WTC11 (cell line): Measurements from ENCODE around the gene EFEMP2. TPM values are rescaled to one million over a fixed set of nuclear protein-coding genes. Genes with fewer than 3 reads are reported as not detected.
A peak's percentile ranks its signal among the peaks of the same experiment; 100 is the strongest.

ENCODE experiments used
- ATAC-seq: fragments of 200-7000 bp; cut with Tn5 transposase; 2 replicates; pipeline ENCODE4 v1.10.0; 2021; ENCODE audit warnings: mild to moderate bottlenecking, moderate library complexity
- CTCF ChIA-PET: fragments of 300-600 bp; sonication (Branson Sonifier 250); formaldehyde crosslinking; loops from one replicate; lab custom pipeline; 2021; ENCODE audit warnings: antibody characterized with exemption; lab: Charles Lee
- POLR2A ChIA-PET: fragments of 350-600 bp; sonication (Branson Sonifier 250); formaldehyde crosslinking; loops from one replicate; lab custom pipeline; 2021; ENCODE audit warnings: antibody characterized with exemption; lab: Charles Lee
- DNase-seq: peaks from one replicate; pipeline ENCODE4 v3.0.0; 2021; ENCODE audit warnings: low spot score
- H3K27ac Mint-ChIP-seq: 2 replicates; pipeline ENCODE4 v1.8.0; 2021; ENCODE audit warnings: mixed read lengths
- H3K27me3 Mint-ChIP-seq: 2 replicates; pipeline ENCODE4 v1.8.0; 2021; ENCODE audit warnings: low read depth, mild to moderate bottlenecking, moderate library complexity, mixed read lengths
- H3K36me3 Mint-ChIP-seq: 2 replicates; pipeline ENCODE4 v1.8.0; 2021; ENCODE audit warnings: mixed read lengths
- H3K4me1 Mint-ChIP-seq: 2 replicates; pipeline ENCODE4 v1.8.0; 2022; ENCODE audit warnings: mixed read lengths
- H3K4me3 Mint-ChIP-seq: 2 replicates; pipeline ENCODE4 v1.8.0; 2021; ENCODE audit warnings: mild to moderate bottlenecking, moderate library complexity, mixed read lengths
- H3K9me3 Mint-ChIP-seq: 2 replicates; pipeline ENCODE4 v1.8.0; 2021; ENCODE audit warnings: mixed read lengths
- CTCF ChIP-seq: fragments of 200-600 bp; IDR thresholded peaks from 2 replicates; pipeline ENCODE4 v1.8.0; 2022; ENCODE audit warnings: antibody characterized with exemption
- E2F1 ChIP-seq: sonication (generic); formaldehyde crosslinking; IDR thresholded peaks from 2 replicates; pipeline ENCODE4 v1.8.0; 2022; ENCODE audit warnings: mild to moderate bottlenecking, missing genetic modification reagents
- ELF4 ChIP-seq: sonication (generic); formaldehyde crosslinking; IDR thresholded peaks from 2 replicates; pipeline ENCODE4 v1.8.1; 2022; ENCODE audit warnings: low read depth, mild to moderate bottlenecking, moderate library complexity, missing genetic modification reagents
- FOXP1 ChIP-seq: sonication (generic); formaldehyde crosslinking; IDR thresholded peaks from 2 replicates; pipeline ENCODE4 v1.8.0; 2022; ENCODE audit warnings: missing genetic modification reagents, mild to moderate bottlenecking, moderate library complexity, borderline replicate concordance
- GABPB1 ChIP-seq: sonication (generic); formaldehyde crosslinking; IDR thresholded peaks from 2 replicates; pipeline ENCODE4 v1.8.1; 2023; ENCODE audit warnings: mild to moderate bottlenecking, missing genetic modification reagents
- KAT7 ChIP-seq: sonication (generic); formaldehyde crosslinking; IDR thresholded peaks from 2 replicates; pipeline ENCODE4 v1.8.1; 2023; ENCODE audit warnings: missing genetic modification reagents, mild to moderate bottlenecking, borderline replicate concordance
- NR2C2 ChIP-seq: sonication (generic); formaldehyde crosslinking; IDR thresholded peaks from 2 replicates; pipeline ENCODE4 v1.8.0; 2022; ENCODE audit warnings: mild to moderate bottlenecking, missing genetic modification reagents
- PRRX2 ChIP-seq: fragments of 250-450 bp; sonication (Bioruptor Pico); IDR thresholded peaks from 2 replicates; pipeline ENCODE4 v1.8.0; 2021; ENCODE audit warnings: mild to moderate bottlenecking
- SMAD4 ChIP-seq: sonication (generic); formaldehyde crosslinking; IDR thresholded peaks from 2 replicates; pipeline ENCODE4 v1.8.0; 2022; ENCODE audit warnings: mild to moderate bottlenecking, missing genetic modification reagents
- TEAD1 ChIP-seq: sonication (generic); formaldehyde crosslinking; IDR thresholded peaks from 2 replicates; pipeline ENCODE4 v1.8.0; 2022; ENCODE audit warnings: mild to moderate bottlenecking, missing genetic modification reagents
- ZNF317 ChIP-seq: sonication (generic); formaldehyde crosslinking; IDR thresholded peaks from 2 replicates; pipeline ENCODE4 v1.8.1; 2023; ENCODE audit warnings: low read depth, mild to moderate bottlenecking, moderate library complexity, missing genetic modification reagents, borderline replicate concordance
- ZNF396 ChIP-seq: fragments of 250-450 bp; sonication (Bioruptor Pico); IDR thresholded peaks from 2 replicates; pipeline ENCODE4 v1.8.0; 2021; ENCODE audit warnings: mild to moderate bottlenecking, moderate library complexity, borderline replicate concordance
- ZNF532 ChIP-seq: fragments of 250-450 bp; sonication (Bioruptor Pico); IDR thresholded peaks from 2 replicates; pipeline ENCODE4 v1.9.0; 2021; ENCODE audit warnings: mild to moderate bottlenecking, borderline replicate concordance
- ZNF671 ChIP-seq: fragments of 250-450 bp; sonication (Bioruptor Pico); IDR thresholded peaks from 2 replicates; pipeline ENCODE4 v1.8.0; 2021; ENCODE audit warnings: mild to moderate bottlenecking
- ZSCAN18 ChIP-seq: fragments of 250-450 bp; sonication (Bioruptor Pico); IDR thresholded peaks from 2 replicates; pipeline ENCODE4 v2.1.2; 2022; ENCODE audit warnings: mild to moderate bottlenecking, moderate library complexity
- total RNA-seq: library from RNA; stranded (reverse); gene quantifications from 3 replicates; pipeline ENCODE4 v1.2.3, GENCODE V29; 2021
- TF ChIP-seq, protein P1 (sequence below): sonication (generic); formaldehyde crosslinking; IDR thresholded peaks from 2 replicates; pipeline ENCODE4 v1.8.1; 2023; ENCODE audit warnings: mild to moderate bottlenecking, moderate library complexity, missing genetic modification reagents
- TF ChIP-seq, protein P2 (sequence below): sonication (generic); formaldehyde crosslinking; IDR thresholded peaks from 2 replicates; pipeline ENCODE4 v1.8.1; 2023; ENCODE audit warnings: mild to moderate bottlenecking, missing genetic modification reagents
- TF ChIP-seq, protein P3 (sequence below): sonication (generic); formaldehyde crosslinking; IDR thresholded peaks from 2 replicates; pipeline ENCODE4 v1.8.1; 2022; ENCODE audit warnings: mild to moderate bottlenecking, moderate library complexity, missing genetic modification reagents

EFEMP2 gene
- total RNA-seq, 1 experiment from 2014 or later = 14.2 TPM

GRCh38 chr11:65895482-65895981, 22.9 kb upstream of the EFEMP2 start (continued):
- TF ChIP-seq FOXP1 (CRISPR knock-in tag) (no peak), ELF4 (CRISPR knock-in tag) (no peak), ZNF317 (CRISPR knock-in tag) (no peak), ZNF532 (CRISPR knock-in tag) (no peak), TEAD1 (CRISPR knock-in tag) (no peak), SMAD4 (no peak), ZNF671 (no peak), PRRX2 (no peak)
- TF ChIP-seq, protein P1, sequence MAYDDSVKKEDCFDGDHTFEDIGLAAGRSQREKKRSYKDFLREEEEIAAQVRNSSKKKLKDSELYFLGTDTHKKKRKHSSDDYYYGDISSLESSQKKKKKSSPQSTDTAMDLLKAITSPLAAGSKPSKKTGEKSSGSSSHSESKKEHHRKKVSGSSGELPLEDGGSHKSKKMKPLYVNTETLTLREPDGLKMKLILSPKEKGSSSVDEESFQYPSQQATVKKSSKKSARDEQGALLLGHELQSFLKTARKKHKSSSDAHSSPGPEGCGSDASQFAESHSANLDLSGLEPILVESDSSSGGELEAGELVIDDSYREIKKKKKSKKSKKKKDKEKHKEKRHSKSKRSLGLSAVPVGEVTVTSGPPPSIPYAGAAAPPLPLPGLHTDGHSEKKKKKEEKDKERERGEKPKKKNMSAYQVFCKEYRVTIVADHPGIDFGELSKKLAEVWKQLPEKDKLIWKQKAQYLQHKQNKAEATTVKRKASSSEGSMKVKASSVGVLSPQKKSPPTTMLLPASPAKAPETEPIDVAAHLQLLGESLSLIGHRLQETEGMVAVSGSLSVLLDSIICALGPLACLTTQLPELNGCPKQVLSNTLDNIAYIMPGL (CRISPR knock-in tag) = no peak
- TF ChIP-seq, protein P2, sequence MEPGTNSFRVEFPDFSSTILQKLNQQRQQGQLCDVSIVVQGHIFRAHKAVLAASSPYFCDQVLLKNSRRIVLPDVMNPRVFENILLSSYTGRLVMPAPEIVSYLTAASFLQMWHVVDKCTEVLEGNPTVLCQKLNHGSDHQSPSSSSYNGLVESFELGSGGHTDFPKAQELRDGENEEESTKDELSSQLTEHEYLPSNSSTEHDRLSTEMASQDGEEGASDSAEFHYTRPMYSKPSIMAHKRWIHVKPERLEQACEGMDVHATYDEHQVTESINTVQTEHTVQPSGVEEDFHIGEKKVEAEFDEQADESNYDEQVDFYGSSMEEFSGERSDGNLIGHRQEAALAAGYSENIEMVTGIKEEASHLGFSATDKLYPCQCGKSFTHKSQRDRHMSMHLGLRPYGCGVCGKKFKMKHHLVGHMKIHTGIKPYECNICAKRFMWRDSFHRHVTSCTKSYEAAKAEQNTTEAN (CRISPR knock-in tag) = no peak

DNA sequence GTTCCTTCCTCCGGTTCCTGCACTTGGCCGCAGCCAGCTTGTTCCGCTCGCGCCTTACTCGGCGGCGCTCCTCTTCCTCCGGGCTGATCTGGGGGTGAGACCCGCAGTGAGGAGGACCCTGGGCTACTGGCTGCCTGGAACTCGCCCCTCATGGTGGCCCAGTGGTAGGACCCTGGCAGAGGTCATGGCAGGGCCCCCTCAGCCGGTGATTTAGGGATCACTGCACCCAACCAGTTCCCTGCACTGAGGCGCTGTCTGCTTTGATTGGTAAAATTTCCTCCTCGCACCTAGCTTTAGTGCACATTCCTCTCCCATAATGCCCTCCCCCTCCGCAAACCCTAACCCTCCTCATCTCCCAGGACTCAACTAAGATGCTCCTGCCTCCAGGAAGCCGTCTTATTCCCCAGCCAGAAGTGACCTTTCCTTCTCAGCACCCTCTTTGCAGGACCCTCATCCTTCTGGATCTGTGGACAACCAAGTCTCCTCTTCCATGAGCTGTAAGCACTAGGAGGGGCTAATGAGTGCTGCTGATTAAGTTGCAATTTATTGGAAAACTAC, 21.5 kb upstream of the EFEMP2 start:
- no peaks in the 10 kb centered on the region for H3K9me3 Mint-ChIP-seq
- ATAC-seq (no peak), DNase-seq (no peak)
- peaks cover 2% of the 10 kb centered on the region for H3K36me3 Mint-ChIP-seq
- no peak overlapping the region for H3K4me3 Mint-ChIP-seq
- H3K27me3 Mint-ChIP-seq = peaks cover 37% of the 10 kb centered on the region
- POLR2A ChIA-PET = interaction anchor here (7.2 kb wide), 1 partner anchor 34 kb away, joined by 90 read pairs; the partner anchor contains the start of genes CFL1 and MUS81
- peaks cover 39% of the 10 kb centered on the region for H3K4me1 Mint-ChIP-seq
- H3K27ac Mint-ChIP-seq = peak overlapping the region; percentile 3; the same call in 1 of the 2 replicates
- CTCF ChIA-PET = interaction anchor here (1.3 to 11.9 kb wide), 4 partner anchors 10 to 182 kb away, joined by 3 to 539 read pairs (median 36); partner anchors contain the start of genes CFL1, EFEMP2, KAT5 and MUS81
- TF ChIP-seq CTCF (no peak), GABPB1 (CRISPR knock-in tag) (no peak), NR2C2 (no peak), ZNF396 (CRISPR knock-in tag) (no peak), KAT7 (CRISPR knock-in tag) (no peak), ZSCAN18 (CRISPR knock-in tag) (no peak), ZNF532 (CRISPR knock-in tag) (no peak), E2F1 (CRISPR knock-in tag) (no peak), TEAD1 (CRISPR knock-in tag) (no peak)
- TF ChIP-seq, protein P3, sequence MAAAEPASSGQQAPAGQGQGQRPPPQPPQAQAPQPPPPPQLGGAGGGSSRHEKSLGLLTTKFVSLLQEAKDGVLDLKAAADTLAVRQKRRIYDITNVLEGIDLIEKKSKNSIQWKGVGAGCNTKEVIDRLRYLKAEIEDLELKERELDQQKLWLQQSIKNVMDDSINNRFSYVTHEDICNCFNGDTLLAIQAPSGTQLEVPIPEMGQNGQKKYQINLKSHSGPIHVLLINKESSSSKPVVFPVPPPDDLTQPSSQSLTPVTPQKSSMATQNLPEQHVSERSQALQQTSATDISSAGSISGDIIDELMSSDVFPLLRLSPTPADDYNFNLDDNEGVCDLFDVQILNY (CRISPR knock-in tag) = no peak
